DND-41 (cell line): ENCODE data around the gene CYB5R3.

ENCODE experiments used
- ATAC-seq: fragments of 200-7000 bp; cut with Tn5 transposase; 3 replicates; pipeline ENCODE4 v1.9.1; 2021; ENCODE audit warnings: low read depth; ENCODE audit not compliant: insufficient read depth
- DNase-seq: peaks from one replicate; pipeline ENCODE4 v3.0.0-alpha.2; 2020
- H2AFZ ChIP-seq: 2 replicates; pipeline ENCODE4 v1.6.0; 2012; ENCODE audit warnings: low read depth, low read length
- H3K27ac ChIP-seq: 2 replicates; pipeline ENCODE4 v1.5.1; 2012; ENCODE audit warnings: low read length, inconsistent platforms
- H3K27me3 ChIP-seq: fragments of 200-600 bp; sonication (generic); 2 replicates; pipeline ENCODE4 v1.6.0; 2012; ENCODE audit warnings: low read length, mild to moderate bottlenecking, inconsistent platforms; ENCODE audit not compliant: insufficient read depth, poor library complexity
- H3K36me3 ChIP-seq: 2 replicates; pipeline ENCODE4 v1.5.1; 2012; ENCODE audit warnings: low read length, inconsistent platforms; ENCODE audit not compliant: insufficient read depth
- H3K4me1 ChIP-seq: 2 replicates; pipeline ENCODE4 v1.5.1; 2012; ENCODE audit warnings: mild to moderate bottlenecking, low read length; ENCODE audit not compliant: insufficient read depth
- H3K4me2 ChIP-seq: 2 replicates; pipeline ENCODE4 v1.6.0; 2012; ENCODE audit warnings: mild to moderate bottlenecking, moderate library complexity, low read length, inconsistent platforms; ENCODE audit not compliant: insufficient read depth
- H3K4me3 ChIP-seq, 2 experiments: fragments of 200-600 bp in 1 of 2; shearing (Covaris generic) in 1 of 2; 2 replicates each; pipeline ENCODE4 v1.5.1; 2012 to 2016; ENCODE audit warnings: inconsistent platforms in 2 of 2, low read length in 2 of 2, mild to moderate bottlenecking in 2 of 2, low read depth in 1 of 2, moderate library complexity in 1 of 2
- H3K79me2 ChIP-seq: 2 replicates; pipeline ENCODE4 v1.6.0; 2012; ENCODE audit warnings: low read length, inconsistent platforms; ENCODE audit not compliant: insufficient read depth
- H3K9ac ChIP-seq: 2 replicates; pipeline ENCODE4 v1.6.0; 2012; ENCODE audit warnings: low read depth, mild to moderate bottlenecking, inconsistent platforms, low read length, moderate library complexity
- H3K9me3 ChIP-seq: 2 replicates; pipeline ENCODE4 v1.5.1; 2012; ENCODE audit warnings: low read length, moderate library complexity, mild to moderate bottlenecking, inconsistent platforms; ENCODE audit not compliant: insufficient read depth, severe bottlenecking
- H4K20me1 ChIP-seq: 2 replicates; pipeline ENCODE4 v1.6.0; 2012; ENCODE audit warnings: low read length; ENCODE audit not compliant: insufficient read depth
- CTCF ChIP-seq: IDR thresholded peaks from 2 replicates; pipeline ENCODE4 v1.5.1; 2012; ENCODE audit warnings: borderline replicate concordance, low read length, moderate library complexity, mild to moderate bottlenecking; ENCODE audit not compliant: poor library complexity, severe bottlenecking; ENCODE audit errors: extremely low read depth
- EZH2 ChIP-seq: IDR thresholded peaks from 3 replicates; pipeline ENCODE4 v1.6.1; 2012; ENCODE audit warnings: borderline replicate concordance, low read depth, mild to moderate bottlenecking, moderate library complexity, low read length, inconsistent platforms; ENCODE audit not compliant: severe bottlenecking

CYB5R3 gene

GRCh38 chr22:42649246-42650099 is at the start of gene CYB5R3:
Gene CYB5R3 (minus strand): TSS chr22:42649392. CDS start chr22:42649315, 77 bp downstream.
- H3K27me3 ChIP-seq: no peaks in the 10 kb centered on the region
- peaks cover 12% of the 10 kb centered on the region for H3K36me3 ChIP-seq
- H3K4me1 ChIP-seq: peaks cover 42% of the 10 kb centered on the region
- peak within 1 kb of the TSS; percentile 82 for H2AFZ ChIP-seq
- H3K79me2 ChIP-seq: peaks cover 53% of the 10 kb centered on the region
- DNase-seq (peak; percentile 87), ATAC-seq (peak; percentile 91)
- no peaks in the 10 kb centered on the region for H3K9me3 ChIP-seq
- H3K27ac ChIP-seq: peak within 1 kb of the TSS; percentile 82
- peak within 1 kb of the TSS; percentile 78 to 90; a peak in 3 of 4 replicates for H3K4me3 ChIP-seq
- H3K4me2 ChIP-seq: peak within 1 kb of the TSS; percentile 95
- TF ChIP-seq CTCF (no peak), EZH2 (no peak)
- peak within 1 kb of the TSS; percentile 97 for H3K9ac ChIP-seq
- H4K20me1 ChIP-seq: peaks cover 37% of the 10 kb centered on the region

- Histone ChIP-seq H4K20me1 (no peaks in the 10 kb centered on the region), H3K27ac (no peak overlapping the region), H3K4me1 (no peaks in the 10 kb centered on the region), H3K9me3 (no peaks in the 10 kb centered on the region), H2AFZ (no peak overlapping the region), H3K79me2 (no peaks in the 10 kb centered on the region), H3K27me3 (no peaks in the 10 kb centered on the region), H3K4me2 (no peak overlapping the region), H3K9ac (no peak overlapping the region), H3K36me3 (no peaks in the 10 kb centered on the region), H3K4me3 (no peak overlapping the region)
- TF ChIP-seq CTCF (no peak), EZH2 (no peak)
- DNase-seq (no peak), ATAC-seq (no peak)
Observed at GRCh38 chr22:42697542-42698013, 48.4 kb upstream of the CYB5R3 start.

- Histone ChIP-seq H3K4me1 (no peaks in the 10 kb centered on the region), H3K36me3 (no peaks in the 10 kb centered on the region), H3K27me3 (no peaks in the 10 kb centered on the region), H3K9ac (no peak overlapping the region), H3K27ac (no peak overlapping the region), H4K20me1 (no peaks in the 10 kb centered on the region), H3K79me2 (no peaks in the 10 kb centered on the region), H3K4me2 (no peak overlapping the region), H3K9me3 (no peaks in the 10 kb centered on the region), H3K4me3 (no peak overlapping the region), H2AFZ (no peak overlapping the region)
- DNase-seq: no peak
- no peak for ATAC-seq
- no peak for TF ChIP-seq CTCF
- no peak for TF ChIP-seq EZH2
Observed at GRCh38 chr22:42696331-42696967, 47.3 kb upstream of the CYB5R3 start.
